IPS DF 4.7 (cell line): ENCODE data around the gene DDX17.

Source experiments
- DNase-seq: peaks from one replicate; pipeline ENCODE4 v3.0.0-alpha.2; 2013; ENCODE audit warnings: low spot score; ENCODE audit errors: extremely low read depth

The DDX17 gene

DNA sequence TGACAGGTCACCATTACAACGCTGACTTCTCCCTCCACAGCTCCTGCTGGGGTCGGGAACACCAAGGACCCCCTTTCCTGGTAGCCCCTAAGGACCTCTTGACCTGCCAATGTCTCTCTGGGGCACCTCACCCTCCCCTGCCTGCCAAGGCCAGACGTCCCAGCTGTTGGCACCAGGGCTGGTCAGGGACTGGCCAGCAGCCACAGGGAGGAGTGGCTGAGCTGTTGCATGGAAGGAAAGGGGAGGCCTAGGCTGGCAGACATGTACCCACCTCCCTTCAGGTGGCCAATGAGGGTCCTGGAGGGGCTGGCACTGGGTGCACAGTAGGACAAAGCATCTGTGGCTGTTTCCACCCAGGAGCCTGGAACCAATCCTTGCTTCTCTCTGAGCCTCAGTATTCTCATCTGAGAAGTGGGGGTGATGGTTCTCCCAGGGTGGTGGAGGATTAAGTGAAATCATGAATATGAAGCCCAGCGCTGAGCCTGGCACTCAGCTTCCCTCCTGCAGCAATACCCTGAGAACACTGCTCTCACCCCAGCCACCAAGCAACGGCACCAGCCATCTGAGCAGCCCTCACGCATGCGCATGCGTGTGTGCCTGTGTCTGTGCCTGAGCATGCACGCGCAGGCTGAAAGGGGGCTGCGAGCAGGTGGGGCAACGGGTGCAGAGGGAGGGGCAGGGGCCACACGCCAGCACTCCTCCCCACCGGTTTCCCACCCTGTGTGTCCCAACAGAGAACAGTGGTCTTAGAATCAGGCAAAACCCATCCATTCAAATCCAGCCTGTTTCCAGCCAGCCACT is 57.0 kb downstream of the DDX17 start:
- DNase-seq = no peak

DNA sequence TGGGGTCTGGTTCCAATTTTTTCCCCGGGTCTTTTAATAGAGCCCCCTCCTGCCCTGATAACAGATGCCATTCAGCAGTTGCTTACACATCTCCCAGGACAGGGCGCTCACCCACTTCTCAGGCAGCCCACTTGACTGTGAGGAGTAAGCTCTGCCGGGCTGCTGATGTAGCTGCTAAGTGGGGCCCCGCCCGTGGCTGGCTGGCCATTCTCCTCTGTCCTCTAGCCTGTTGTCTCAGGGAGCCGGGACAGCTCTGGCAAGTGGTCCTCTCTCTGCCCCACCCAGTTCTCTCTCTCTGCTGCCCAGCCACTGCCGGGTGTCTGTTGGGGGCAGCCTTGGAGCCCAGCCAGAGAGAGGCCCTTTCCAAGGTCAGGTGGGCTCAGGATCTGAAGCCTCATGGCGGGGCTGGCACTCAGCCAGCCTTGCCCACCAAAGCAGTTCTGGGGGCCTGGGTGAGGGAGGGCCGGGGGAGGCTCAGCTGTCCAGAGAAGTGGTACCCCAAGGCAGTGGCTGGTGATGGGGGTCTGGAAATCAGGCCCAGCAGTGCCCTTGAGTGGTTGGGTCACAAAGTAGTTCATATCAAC is 60.0 kb downstream of the DDX17 start:
- DNase-seq = no peak

GRCh38 chr22:38444783-38445182 is 61.3 kb downstream of the DDX17 start:
- no peak for DNase-seq

- no peak for DNase-seq
Observed at GRCh38 chr22:38443628-38444521, 62.2 kb downstream of the DDX17 start.

GRCh38 chr22:38442967-38443627 is 63.0 kb downstream of the DDX17 start:
- no peak for DNase-seq

- no peak for DNase-seq
Observed at GRCh38 chr22:38441620-38442287, 64.4 kb downstream of the DDX17 start.

- DNase-seq = no peak
Observed at GRCh38 chr22:38440747-38441350, 65.3 kb downstream of the DDX17 start.

DNA sequence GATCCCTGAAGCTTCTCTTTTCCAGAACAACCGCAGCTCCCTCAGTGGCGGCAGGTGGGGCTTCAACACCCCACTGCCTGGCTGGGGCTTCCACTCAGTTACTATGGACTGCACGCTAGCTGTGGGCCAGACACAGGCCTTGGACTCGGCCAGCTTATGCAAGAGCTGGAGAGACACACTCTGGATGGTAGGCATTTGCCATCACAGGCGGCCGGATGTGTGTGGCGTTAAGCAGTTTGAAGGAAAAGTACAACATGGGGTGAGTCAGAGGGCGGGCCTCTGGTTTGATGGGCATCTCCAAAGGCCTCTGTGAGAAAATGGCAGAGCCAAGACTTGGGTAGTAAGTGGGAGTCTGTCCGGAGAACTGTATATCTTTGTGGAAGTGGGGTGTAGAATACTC is 68.7 kb downstream of the DDX17 start:
- no peak for DNase-seq

DNA sequence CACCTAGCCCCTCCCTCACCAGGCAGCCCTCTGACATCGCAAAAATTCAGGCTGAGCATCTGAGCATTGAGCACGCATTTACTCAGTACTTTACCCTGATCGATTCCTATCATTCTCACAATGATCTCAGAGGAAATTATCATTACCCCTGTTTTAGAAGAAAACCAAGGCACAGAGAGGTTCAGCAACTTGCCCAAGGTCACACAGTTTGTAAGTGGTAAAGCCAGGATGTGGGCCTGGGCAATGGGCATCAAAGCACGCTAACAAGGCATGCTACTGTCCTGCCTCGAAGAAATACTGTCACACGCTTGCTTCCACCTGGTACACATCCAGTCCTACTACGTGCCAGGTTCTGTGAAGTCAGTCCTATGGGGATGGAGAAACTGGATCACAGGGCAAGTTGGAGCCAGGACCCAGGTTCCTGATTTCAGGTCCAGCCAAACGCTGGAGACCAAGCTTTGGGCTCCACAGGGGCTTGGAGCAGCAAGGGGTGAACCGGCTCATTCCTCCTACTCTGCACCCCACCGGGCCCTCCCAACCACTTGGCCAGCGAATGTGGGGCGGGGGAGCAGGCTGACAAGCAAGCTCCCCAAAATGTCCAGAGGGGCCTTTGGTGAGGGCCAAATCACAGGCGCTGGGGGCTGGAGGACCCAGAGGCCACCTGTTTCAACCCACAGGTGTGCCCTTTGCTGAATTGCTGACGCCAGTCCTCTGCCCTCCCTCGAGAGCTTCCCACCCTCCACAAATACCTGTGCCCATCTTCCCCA is 69.3 kb downstream of the DDX17 start:
- no peak for DNase-seq

DNA sequence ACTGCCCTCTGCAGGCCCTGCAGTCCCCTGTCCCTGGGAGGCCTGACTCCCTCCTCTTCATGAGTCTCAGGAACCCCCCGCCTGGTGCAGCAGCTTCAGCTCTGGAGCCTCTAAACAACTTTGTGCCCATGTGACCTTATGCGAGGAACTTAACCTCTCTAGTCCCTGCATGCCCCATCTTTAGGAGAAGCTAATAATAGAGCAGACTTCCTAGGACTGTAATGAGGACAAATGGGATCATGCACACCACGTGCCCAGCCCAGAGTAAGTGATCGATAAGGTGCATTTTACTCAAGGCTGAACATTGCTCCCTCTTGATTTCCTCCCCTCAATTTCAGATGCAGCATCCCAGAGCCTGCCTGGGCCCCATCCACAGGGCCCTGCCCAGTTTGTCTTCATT is 70.1 kb downstream of the DDX17 start:
- DNase-seq = no peak

- DNase-seq = no peak
Observed at GRCh38 chr22:38435010-38435409, 71.1 kb downstream of the DDX17 start.

- DNase-seq = no peak
Observed at GRCh38 chr22:38433871-38434270, 72.2 kb downstream of the DDX17 start.
